Sigmoid colon (tissue), 7 donors: Measurements from ENCODE around the gene ZNF350. TPM values are rescaled to one million over a fixed set of nuclear protein-coding genes. Genes with fewer than 3 reads are reported as not detected.
"Not testable (repeated sequence)": the region's sequence is repeated elsewhere in the genome, so short reads cannot be mapped to it uniquely, and the experiment has no call there.

Source experiments
- DNase-seq: peaks from one replicate; pipeline ENCODE4 v3.0.0-alpha.2; 2019
- H3K27ac ChIP-seq, 4 donors: fragments of 200-600 bp; sonication (generic); one replicate each; pipeline ENCODE4 v1.5.1; 2016 to 2019; ENCODE audit warnings: mild to moderate bottlenecking in 1 of 4
- H3K27me3 ChIP-seq, 3 donors: fragments of 200-600 bp; sonication (generic); one replicate each; pipeline ENCODE4 v1.5.1; 2019; ENCODE audit warnings: mild to moderate bottlenecking in 1 of 3
- H3K36me3 ChIP-seq, 4 donors: fragments of 200-600 bp; sonication (generic); one replicate each; pipeline ENCODE4 v1.5.1; 2016 to 2019
- H3K4me1 ChIP-seq, 4 donors: fragments of 200-600 bp; sonication (generic); one replicate each; pipeline ENCODE4 v1.5.1; 2017 to 2019
- H3K4me3 ChIP-seq, 4 donors: fragments of 200-600 bp; sonication (generic); one replicate each; pipeline ENCODE4 v1.5.1; 2017 to 2019; ENCODE audit warnings: mild to moderate bottlenecking in 2 of 4, moderate library complexity in 1 of 4
- H3K9me3 ChIP-seq, 4 donors: fragments of 200-600 bp in 3 of 4; sonication (generic) in 3 of 4; one replicate each; pipeline versions ENCODE4 v1.5.1 to v1.6.1; 2013 to 2019
- EP300 ChIP-seq, 4 donors: sonication (generic); formaldehyde crosslinking; IDR thresholded peaks; one replicate each; pipeline ENCODE4 v1.6.1; 2017; ENCODE audit warnings: antibody characterized with exemption in 4 of 4
- POLR2A ChIP-seq, 2 donors: fragments of 450-650 bp; IDR thresholded peaks; one replicate each; pipeline ENCODE4 v1.6.1; 2016; ENCODE audit warnings: antibody characterized with exemption in 2 of 2, mild to moderate bottlenecking in 2 of 2, moderate library complexity in 2 of 2
- POLR2AphosphoS5 ChIP-seq, 4 donors: sonication (generic); formaldehyde crosslinking; IDR thresholded peaks; one replicate each; pipeline ENCODE4 v1.6.1; 2017; ENCODE audit warnings: antibody characterized with exemption in 4 of 4
- WGBS, 2 donors: extraction: QIAGEN DNeasy Blood & Tissue Kit; methylation state at CpG; one replicate each; pipeline ENCODE4 v1.1.7; 2013; 5-methylcytosine and 5-hydroxymethylcytosine counted together
- intact Hi-C: fragments of 100-400 bp; cut with DNase I; formaldehyde crosslinking; loops from one replicate; pipeline ENCODE4 v1.15.1; 2023
- polyA plus RNA-seq, 3 donors: library from polyadenylated mRNA; stranded (reverse); fragments of 200-250 nt; gene quantifications; one replicate each; pipeline ENCODE4 v1.2.3, GENCODE V29; 2013
- total RNA-seq, 4 donors: library from RNA; depleted of rRNA; stranded (reverse); fragments of >200 nt; gene quantifications; one replicate each; pipeline ENCODE4 v1.1.0, GENCODE V29; 2016
- TF ChIP-seq, protein P1 (sequence below), 4 experiments: fragments of 450-650 bp in 3 of 4; fragments of 200-600 bp in 1 of 4; IDR thresholded peaks; one replicate each; pipeline ENCODE4 v1.5.1; 2016 to 2019; ENCODE audit warnings: antibody characterized with exemption in 4 of 4, mild to moderate bottlenecking in 3 of 4, moderate library complexity in 2 of 4
- donor health status: healthy with polysubstance abuse.
- donor health status: Bipolar disorder and iron deficiency.
- donor health status: healthy.

ZNF350 gene
- total and polyA plus RNA-seq, 7 donors: 6.6 to 19.7 (median 13.2) TPM

DNA sequence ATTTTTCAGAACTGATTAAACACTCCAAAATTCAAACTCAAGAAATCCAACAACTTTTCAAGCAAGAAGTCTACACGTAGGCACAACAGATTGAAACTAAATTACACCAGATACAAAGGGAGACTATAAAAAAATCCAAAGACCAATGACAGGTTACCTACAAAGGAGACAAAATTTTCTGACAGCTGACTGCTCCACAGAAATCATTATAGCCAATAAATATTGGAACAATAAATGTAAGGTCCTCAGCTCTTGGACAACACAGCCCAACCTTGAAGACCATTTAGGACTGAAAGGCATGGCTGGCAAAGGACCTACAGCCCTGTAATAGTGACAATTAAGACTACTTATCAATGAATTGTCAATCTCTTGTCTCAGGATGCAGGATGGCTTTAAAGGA is 15.9 kb downstream of the ZNF350 start:
- Histone ChIP-seq H3K27ac (no peak overlapping the region), H3K36me3 (peaks cover 72 to 96% (median 83%) of the 10 kb centered on the region in 4 donors), H3K27me3 (no peaks in the 10 kb centered on the region), H3K9me3 (peaks cover 59 to 80% (median 76%) of the 10 kb centered on the region in 4 donors), H3K4me1 (no peaks in the 10 kb centered on the region), H3K4me3 (no peak overlapping the region)
- 93 to 97% methylated on average over 1 of the region's 1 CpG for WGBS, 2 donors
- TF ChIP-seq EP300 (IDR thresholded peaks at IDR 0.05) (no peak), POLR2AphosphoS5 (IDR thresholded peaks at IDR 0.05) (no peak), POLR2A (IDR thresholded peaks at IDR 0.05) (no peak)
- TF ChIP-seq, protein P1, sequence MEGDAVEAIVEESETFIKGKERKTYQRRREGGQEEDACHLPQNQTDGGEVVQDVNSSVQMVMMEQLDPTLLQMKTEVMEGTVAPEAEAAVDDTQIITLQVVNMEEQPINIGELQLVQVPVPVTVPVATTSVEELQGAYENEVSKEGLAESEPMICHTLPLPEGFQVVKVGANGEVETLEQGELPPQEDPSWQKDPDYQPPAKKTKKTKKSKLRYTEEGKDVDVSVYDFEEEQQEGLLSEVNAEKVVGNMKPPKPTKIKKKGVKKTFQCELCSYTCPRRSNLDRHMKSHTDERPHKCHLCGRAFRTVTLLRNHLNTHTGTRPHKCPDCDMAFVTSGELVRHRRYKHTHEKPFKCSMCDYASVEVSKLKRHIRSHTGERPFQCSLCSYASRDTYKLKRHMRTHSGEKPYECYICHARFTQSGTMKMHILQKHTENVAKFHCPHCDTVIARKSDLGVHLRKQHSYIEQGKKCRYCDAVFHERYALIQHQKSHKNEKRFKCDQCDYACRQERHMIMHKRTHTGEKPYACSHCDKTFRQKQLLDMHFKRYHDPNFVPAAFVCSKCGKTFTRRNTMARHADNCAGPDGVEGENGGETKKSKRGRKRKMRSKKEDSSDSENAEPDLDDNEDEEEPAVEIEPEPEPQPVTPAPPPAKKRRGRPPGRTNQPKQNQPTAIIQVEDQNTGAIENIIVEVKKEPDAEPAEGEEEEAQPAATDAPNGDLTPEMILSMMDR (IDR thresholded peaks at IDR 0.05): no peak
- intact Hi-C loops: no loop called here
- DNase-seq: no peak

DNA sequence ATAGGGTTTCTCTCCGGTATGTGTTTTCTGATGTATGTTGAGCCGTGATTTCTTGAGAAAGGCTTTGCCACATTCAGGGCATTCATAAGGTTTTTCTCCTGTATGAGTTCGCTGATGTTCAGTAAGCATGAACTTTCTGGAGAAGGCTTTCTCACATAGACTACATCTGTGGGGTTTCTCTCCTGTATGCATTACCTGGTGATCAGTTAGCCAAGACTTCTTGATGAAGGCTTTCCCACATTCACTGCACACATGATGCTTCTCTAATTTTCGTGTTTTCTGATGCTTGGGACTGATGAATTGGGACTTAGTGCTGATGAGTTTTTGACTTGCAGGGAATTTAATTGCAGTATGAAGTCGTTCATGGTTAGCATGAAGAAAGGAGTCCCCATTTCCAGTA is 21.1 kb downstream of the ZNF350 start:
- peaks cover 34 to 70% (median 57%) of the 10 kb centered on the region in 4 donors for H3K9me3 ChIP-seq
- H3K36me3 ChIP-seq: peaks cover 49 to 82% (median 59%) of the 10 kb centered on the region in 4 donors
- DNase-seq: no peak
- H3K4me1 ChIP-seq: no peaks in the 10 kb centered on the region
- intact Hi-C loops: no loop called here
- TF ChIP-seq EP300 (IDR thresholded peaks at IDR 0.05): no peak
- no peak for TF ChIP-seq POLR2AphosphoS5 (IDR thresholded peaks at IDR 0.05)
- no peak for TF ChIP-seq POLR2A (IDR thresholded peaks at IDR 0.05)
- TF ChIP-seq, protein P1 (IDR thresholded peaks at IDR 0.05): no peak
- no peak overlapping the region for H3K27ac ChIP-seq
- WGBS, 2 donors: 97% methylated on average over 5 of the region's 5 CpGs
- no peak overlapping the region for H3K4me3 ChIP-seq
- H3K27me3 ChIP-seq: no peaks in the 10 kb centered on the region

DNA sequence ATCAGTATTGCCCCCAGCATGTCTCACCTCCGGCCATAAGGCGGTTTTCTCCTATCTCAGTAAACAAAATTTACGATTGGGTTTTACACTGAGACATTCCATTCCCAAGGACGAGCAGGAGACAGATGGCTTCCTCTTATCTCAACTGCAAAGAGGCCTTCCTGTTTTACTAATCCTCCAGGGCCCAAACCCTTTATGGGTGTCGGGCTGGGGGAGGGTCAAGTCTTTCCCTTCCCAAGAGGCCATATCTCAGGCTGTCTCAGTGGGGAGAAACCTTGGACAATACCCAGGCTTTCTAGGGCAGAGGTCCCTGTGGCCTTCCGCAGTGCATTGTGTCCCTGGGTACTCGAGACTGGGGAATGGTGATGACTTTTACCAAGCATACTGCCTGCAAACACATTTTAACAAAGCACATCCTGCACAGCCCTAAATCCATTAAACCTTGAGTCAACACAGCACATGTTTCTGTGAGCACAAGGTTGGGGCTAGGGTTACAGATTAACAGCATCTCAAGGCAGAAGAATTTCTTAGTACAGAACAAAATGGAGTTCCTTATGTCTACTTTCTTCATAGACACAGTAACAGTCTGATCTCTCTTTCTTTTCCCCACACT is 25.9 kb downstream of the ZNF350 start:
- H3K27ac ChIP-seq, DNase-seq, H3K27me3 ChIP-seq, intact Hi-C loops, H3K4me3 ChIP-seq, H3K4me1 ChIP-seq: not testable (repeated sequence)
- Histone ChIP-seq H3K9me3 (peaks cover 9 to 48% (median 25%) of the 10 kb centered on the region in 4 donors), H3K36me3 (peaks cover 14 to 34% (median 17%) of the 10 kb centered on the region in 4 donors)
- 9 to 31% methylated on average over 7 of the region's 7 CpGs for WGBS, 2 donors

DNA sequence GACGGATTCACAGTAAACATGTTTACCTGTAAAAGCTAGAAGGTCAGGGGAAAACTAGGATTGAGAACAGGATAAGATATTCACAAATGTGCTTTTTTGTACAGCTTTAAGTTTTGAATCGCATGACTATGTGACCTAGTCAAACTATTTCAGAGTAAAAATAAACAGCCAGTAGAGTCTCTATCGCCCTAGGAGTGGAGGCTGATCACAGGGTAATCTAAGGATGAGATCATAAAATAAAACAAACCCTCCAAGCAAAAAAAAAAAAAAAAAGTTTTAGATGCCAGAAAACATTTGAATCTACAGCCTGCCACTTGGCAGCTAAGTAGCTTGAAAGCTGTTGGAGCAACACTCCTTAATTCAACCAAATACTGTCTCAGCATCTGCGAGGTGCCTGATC is 26.8 kb downstream of the ZNF350 start:
- peaks cover 0 to 42% (median 15%) of the 10 kb centered on the region in 4 donors for H3K9me3 ChIP-seq

DNA sequence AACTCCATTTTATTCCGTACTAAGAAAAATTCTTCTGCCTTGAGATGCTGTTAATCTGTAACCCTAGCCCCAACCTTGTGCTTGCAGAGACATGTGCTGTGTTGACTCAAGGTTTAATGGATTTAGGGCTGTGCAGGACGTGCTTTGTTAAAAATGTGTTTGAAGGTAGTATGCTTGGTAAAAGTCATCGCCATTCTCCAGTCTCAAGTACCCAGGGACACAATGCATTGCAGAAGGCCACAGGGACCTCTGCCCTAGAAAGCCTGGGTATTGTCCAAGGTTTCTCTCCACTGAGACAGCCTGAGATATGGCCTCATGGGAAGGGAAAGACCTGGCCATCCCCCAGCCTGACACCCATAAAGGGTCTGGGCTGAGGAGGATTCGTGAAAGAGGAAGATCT is 28.8 kb downstream of the ZNF350 start:
- intact Hi-C loops, H3K4me3 ChIP-seq, H3K36me3 ChIP-seq, H3K27me3 ChIP-seq, DNase-seq, H3K27ac ChIP-seq, H3K4me1 ChIP-seq: not testable (repeated sequence)
- H3K9me3 ChIP-seq: peaks cover 0 to 35% (median 4%) of the 10 kb centered on the region in 4 donors
- WGBS, 2 donors: 20 to 78% methylated on average over 4 of the region's 4 CpGs

More for the DNA sequence above, 26.8 kb downstream of the ZNF350 start:
- 32 to 78% methylated on average over 4 of the region's 4 CpGs for WGBS, 2 donors
- TF ChIP-seq POLR2AphosphoS5 (IDR thresholded peaks at IDR 0.05) (no peak), EP300 (IDR thresholded peaks at IDR 0.05) (no peak)
- TF ChIP-seq, protein P1 (IDR thresholded peaks at IDR 0.05): no peak
- no peak for DNase-seq
- Histone ChIP-seq H3K4me1 (no peaks in the 10 kb centered on the region), H3K27me3 (no peaks in the 10 kb centered on the region), H3K4me3 (no peak overlapping the region), H3K27ac (no peak overlapping the region), H3K36me3 (peaks cover 5 to 24% (median 8%) of the 10 kb centered on the region in 4 donors)
- intact Hi-C loops: no loop called here

DNA sequence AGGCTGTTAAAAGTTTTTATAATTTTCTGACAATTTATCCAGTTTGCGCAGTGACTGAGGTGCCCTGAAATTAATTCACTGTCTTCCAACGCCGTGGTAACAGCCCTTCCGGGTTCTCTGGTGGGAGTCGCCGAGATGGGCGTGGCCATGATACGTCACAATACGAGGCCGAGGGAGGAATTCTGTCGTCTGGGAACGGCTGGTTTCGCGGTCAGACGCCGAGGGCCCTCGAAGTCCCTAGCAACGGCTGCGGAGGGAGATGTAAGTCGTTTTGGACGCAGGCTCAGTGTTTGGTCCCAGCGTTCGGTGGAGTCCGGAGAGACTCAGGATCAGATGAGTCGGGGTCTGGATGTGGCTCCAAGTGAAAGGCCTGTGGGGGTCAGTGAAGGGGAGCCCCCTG is 37.7 kb downstream of the ZNF350 start:
- Histone ChIP-seq H3K36me3 (peaks cover 13 to 25% (median 17%) of the 10 kb centered on the region in 4 donors), H3K27ac (peak overlapping the region in 1 of 4 donors; percentile 41), H3K4me1 (no peaks in the 10 kb centered on the region), H3K27me3 (no peaks in the 10 kb centered on the region), H3K4me3 (peak overlapping the region in 2 of 4 donors; percentile 4 to 36), H3K9me3 (peaks cover 34 to 62% (median 49%) of the 10 kb centered on the region in 4 donors)
- no peak for TF ChIP-seq EP300 (IDR thresholded peaks at IDR 0.05)
- no peak for DNase-seq
- intact Hi-C loops: no loop called here
- 23 to 58% methylated on average over 25 of the region's 25 CpGs for WGBS, 2 donors
